C4-2B (cell line): ENCODE results near the gene ZSCAN5A.

Experiments
- CTCF ChIP-seq: fragments of 450-650 bp; conservative IDR thresholded peaks from 2 replicates; pipeline ENCODE4 v1.5.1; 2017; ENCODE audit warnings: mild to moderate bottlenecking
- ZFX ChIP-seq: fragments of 450-650 bp; IDR thresholded peaks from 2 replicates; pipeline ENCODE4 v1.6.1; 2017

- no peak for TF ChIP-seq CTCF
- TF ChIP-seq ZFX, result no peak
Measured at GRCh38 chr19:56174550-56174949, 140.1 kb downstream of the ZSCAN5A start.
